Endothelial cell of umbilical vein (primary cell): Measurements from ENCODE around the gene LCNL1.

Experiments
- EZH2 ChIP-seq: IDR thresholded peaks from 2 replicates; pipeline ENCODE4 v1.6.1; 2012; ENCODE audit warnings: borderline replicate concordance, low read depth, mild to moderate bottlenecking, moderate library complexity, low read length, inconsistent platforms; ENCODE audit not compliant: severe bottlenecking
- FOS ChIP-seq: IDR thresholded peaks from 2 replicates; pipeline ENCODE4 v1.6.1; 2011; ENCODE audit warnings: mild to moderate bottlenecking, low read length, moderate library complexity, borderline replicate concordance; ENCODE audit not compliant: insufficient read depth
- GATA2 ChIP-seq: IDR thresholded peaks from 2 replicates; pipeline ENCODE4 v1.7.0; 2011; ENCODE audit warnings: low read depth, mild to moderate bottlenecking, moderate library complexity, mixed read lengths, low read length; ENCODE audit not compliant: insufficient read length, insufficient read depth
- JUN ChIP-seq: IDR thresholded peaks from 2 replicates; pipeline ENCODE4 v1.6.1; 2011; ENCODE audit warnings: borderline replicate concordance, low read depth; ENCODE audit not compliant: insufficient read length, insufficient read depth
- MYC ChIP-seq: IDR thresholded peaks from one replicate; pipeline ENCODE4 v1.6.1; 2011; ENCODE audit warnings: mild to moderate bottlenecking, low read depth, low read length
- POLR2A ChIP-seq: IDR thresholded peaks from 2 replicates; pipeline ENCODE4 v1.6.1; 2012; ENCODE audit warnings: low read depth, mild to moderate bottlenecking, control low read depth, low read length
- POLR2AphosphoS5 ChIP-seq: IDR thresholded peaks from 2 replicates; pipeline ENCODE4 v1.6.1; 2012; ENCODE audit warnings: low read depth, mild to moderate bottlenecking, control low read depth, low read length, moderate library complexity; ENCODE audit not compliant: insufficient read depth
- TF ChIP-seq, protein P1 (sequence below): IDR thresholded peaks from 2 replicates; pipeline ENCODE4 v1.6.1; 2011; ENCODE audit not compliant: insufficient read depth, insufficient read length
- TF ChIP-seq, protein P2 (sequence below), 2 donors: IDR thresholded peaks; 1 replicate in 1 of 2; 2 replicates in 1 of 2; pipeline ENCODE4 v1.5.1; 2011; ENCODE audit warnings: low read length in 2 of 2, mild to moderate bottlenecking in 2 of 2, moderate library complexity in 2 of 2, control low read depth in 1 of 2, inconsistent platforms in 1 of 2, low read depth in 1 of 2; ENCODE audit not compliant: insufficient read depth in 1 of 2; ENCODE audit errors: extremely low read depth in 1 of 2

DNA sequence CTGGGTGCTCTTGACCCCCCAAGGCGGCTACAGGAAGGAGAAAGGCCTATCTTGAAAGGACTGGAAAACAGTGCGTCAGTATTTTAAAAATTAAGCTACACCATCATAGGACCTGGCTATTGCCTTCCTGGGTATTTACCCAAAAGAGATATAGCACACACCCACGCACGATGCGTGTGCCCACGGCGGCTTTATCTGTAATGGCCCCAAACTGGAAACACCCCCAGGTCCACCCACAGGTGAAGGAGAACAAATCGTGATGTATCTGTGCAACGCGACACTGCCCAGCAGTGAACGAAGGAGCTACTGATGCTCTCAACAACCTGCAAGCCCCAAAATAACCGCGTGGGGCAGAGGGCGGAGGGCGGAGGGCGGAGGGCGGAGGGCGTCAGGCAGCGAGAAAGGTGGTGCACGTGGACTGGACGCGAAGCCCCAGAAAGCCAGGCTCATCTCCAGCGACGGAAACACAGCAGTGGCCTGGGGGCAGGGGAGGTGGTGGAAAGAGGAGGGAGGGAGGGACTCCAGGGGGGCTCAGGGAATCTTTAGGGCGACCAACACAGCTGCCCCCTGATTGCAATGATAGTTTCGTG, 17.9 kb upstream of the LCNL1 start:
- TF ChIP-seq, protein P1, sequence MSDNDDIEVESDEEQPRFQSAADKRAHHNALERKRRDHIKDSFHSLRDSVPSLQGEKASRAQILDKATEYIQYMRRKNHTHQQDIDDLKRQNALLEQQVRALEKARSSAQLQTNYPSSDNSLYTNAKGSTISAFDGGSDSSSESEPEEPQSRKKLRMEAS, result no peak
- TF ChIP-seq, protein P2, sequence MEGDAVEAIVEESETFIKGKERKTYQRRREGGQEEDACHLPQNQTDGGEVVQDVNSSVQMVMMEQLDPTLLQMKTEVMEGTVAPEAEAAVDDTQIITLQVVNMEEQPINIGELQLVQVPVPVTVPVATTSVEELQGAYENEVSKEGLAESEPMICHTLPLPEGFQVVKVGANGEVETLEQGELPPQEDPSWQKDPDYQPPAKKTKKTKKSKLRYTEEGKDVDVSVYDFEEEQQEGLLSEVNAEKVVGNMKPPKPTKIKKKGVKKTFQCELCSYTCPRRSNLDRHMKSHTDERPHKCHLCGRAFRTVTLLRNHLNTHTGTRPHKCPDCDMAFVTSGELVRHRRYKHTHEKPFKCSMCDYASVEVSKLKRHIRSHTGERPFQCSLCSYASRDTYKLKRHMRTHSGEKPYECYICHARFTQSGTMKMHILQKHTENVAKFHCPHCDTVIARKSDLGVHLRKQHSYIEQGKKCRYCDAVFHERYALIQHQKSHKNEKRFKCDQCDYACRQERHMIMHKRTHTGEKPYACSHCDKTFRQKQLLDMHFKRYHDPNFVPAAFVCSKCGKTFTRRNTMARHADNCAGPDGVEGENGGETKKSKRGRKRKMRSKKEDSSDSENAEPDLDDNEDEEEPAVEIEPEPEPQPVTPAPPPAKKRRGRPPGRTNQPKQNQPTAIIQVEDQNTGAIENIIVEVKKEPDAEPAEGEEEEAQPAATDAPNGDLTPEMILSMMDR (IDR thresholded peaks at IDR 0.05; ENCODE audit: extremely low read depth in 1 of 2, insufficient read depth in 1 of 2, low read depth in 1 of 2, low read length in 2 of 2), result no peak
- TF ChIP-seq POLR2AphosphoS5 (no peak), POLR2A (no peak), EZH2 (no peak), GATA2 (no peak), MYC (no peak), FOS (no peak), JUN (no peak)
